Suppressor macrophage (primary cell): ENCODE measurements around the gene SDCBP2.
"Not testable (repeated sequence)": the region's sequence is repeated elsewhere in the genome, so short reads cannot be mapped to it uniquely, and the experiment has no call there.

Source experiments
- DNase-seq, 4 experiments: peaks; one replicate each; pipeline ENCODE4 v3.0.0-alpha.2; 2020 to 2022

SDCBP2 gene

GRCh38 chr20:1360094-1360846 lies 31.3 kb upstream of the SDCBP2 start:
- DNase-seq = no peak

- no peak for DNase-seq
Measured at GRCh38 chr20:1357921-1358671, 29.2 kb upstream of the SDCBP2 start.

GRCh38 chr20:1353956-1354355 lies 25.0 kb upstream of the SDCBP2 start:
- no peak for DNase-seq

GRCh38 chr20:1346315-1346969 lies 17.5 kb upstream of the SDCBP2 start:
- DNase-seq = no peak

- no peak for DNase-seq
Measured at GRCh38 chr20:1345756-1346093, 16.8 kb upstream of the SDCBP2 start.

GRCh38 chr20:1345030-1345755 lies 16.3 kb upstream of the SDCBP2 start:
- no peak for DNase-seq

- DNase-seq = not testable (repeated sequence)
Measured at GRCh38 chr20:1343446-1344124, 14.6 kb upstream of the SDCBP2 start.

- no peak for DNase-seq
Measured at GRCh38 chr20:1341561-1342265, 12.8 kb upstream of the SDCBP2 start.

- peak in 1 of 4 experiments; percentile 10 for DNase-seq
Measured at GRCh38 chr20:1338801-1339200, 9.9 kb upstream of the SDCBP2 start.

GRCh38 chr20:1338096-1338495 lies 9.2 kb upstream of the SDCBP2 start:
- no peak for DNase-seq

- DNase-seq = no peak
Measured at GRCh38 chr20:1337441-1337840, 8.5 kb upstream of the SDCBP2 start.

- DNase-seq = no peak
Measured at GRCh38 chr20:1336699-1337367, 7.9 kb upstream of the SDCBP2 start.

- DNase-seq = no peak
Measured at GRCh38 chr20:1335961-1336698, 7.2 kb upstream of the SDCBP2 start.

GRCh38 chr20:1334761-1335160 lies 5.8 kb upstream of the SDCBP2 start:
- DNase-seq = peak in 2 of 4 experiments; percentile 27 to 41

- no peak for DNase-seq
Measured at GRCh38 chr20:1334370-1334731, 5.4 kb upstream of the SDCBP2 start.

GRCh38 chr20:1333462-1334369 lies 4.8 kb upstream of the SDCBP2 start:
- no peak for DNase-seq

GRCh38 chr20:1332749-1333300 lies 3.9 kb upstream of the SDCBP2 start:
- peak in 2 of 4 experiments; percentile 24 to 34 for DNase-seq

- DNase-seq = no peak
Measured at GRCh38 chr20:1331801-1332453, 3.0 kb upstream of the SDCBP2 start.
